Prostate gland (tissue), 2 donors: ENCODE measurements around the gene PRSS56.

Experiments used
- CTCF ChIP-seq, 4 experiments: fragments of 200-600 bp in 2 of 4; fragments of 450-650 bp in 2 of 4; sonication (generic) in 2 of 4; IDR thresholded peaks; 1 replicate in 3 of 4; 2 replicates in 1 of 4; pipeline ENCODE4 v1.5.1; 2016 to 2019; ENCODE audit warnings: antibody characterized with exemption in 4 of 4, mild to moderate bottlenecking in 2 of 4, moderate library complexity in 2 of 4
- POLR2A ChIP-seq: fragments of 450-650 bp; IDR thresholded peaks from one replicate; pipeline ENCODE4 v1.6.1; 2016; ENCODE audit warnings: antibody characterized with exemption, mild to moderate bottlenecking
- POLR2AphosphoS5 ChIP-seq: sonication (generic); formaldehyde crosslinking; IDR thresholded peaks from one replicate; pipeline ENCODE4 v1.6.1; 2017; ENCODE audit warnings: antibody characterized with exemption

- no peak for TF ChIP-seq CTCF (IDR thresholded peaks at IDR 0.05)
- TF ChIP-seq POLR2A = no peak
- no peak for TF ChIP-seq POLR2AphosphoS5
Measured at GRCh38 chr2:232506709-232507108, 13.5 kb upstream of the PRSS56 start.
